Hematopoietic multipotent progenitor cell treated with erythropoietin and hydrocortisone succinate and interleukin-3 and kit ligand, for 8 days (in vitro differentiated cells): Measurements from ENCODE around the gene MAIP1.

Source experiments
- DNase-seq: peaks from one replicate; pipeline ENCODE4 v3.0.0-alpha.2; 2015

Gene MAIP1

DNA sequence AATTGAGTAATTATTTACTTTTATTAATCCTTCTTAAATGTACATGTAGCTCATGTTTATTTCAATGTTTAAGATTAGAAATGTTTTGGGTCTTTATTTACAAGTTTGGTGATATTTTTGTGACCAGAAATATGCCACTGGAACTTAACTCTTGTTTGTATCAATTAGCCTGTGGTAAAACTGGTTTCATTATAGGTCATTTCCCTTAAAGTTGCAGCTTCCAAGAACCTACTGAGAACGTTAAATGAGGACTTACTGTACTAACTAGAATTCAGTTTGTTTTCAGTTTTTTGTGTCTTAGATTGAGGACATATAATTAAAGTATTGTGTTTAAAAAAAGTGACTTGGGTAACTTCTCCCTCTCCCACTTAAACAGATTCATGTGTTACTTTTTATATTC lies 4.4 kb upstream of the MAIP1 start:
- DNase-seq = no peak

DNA sequence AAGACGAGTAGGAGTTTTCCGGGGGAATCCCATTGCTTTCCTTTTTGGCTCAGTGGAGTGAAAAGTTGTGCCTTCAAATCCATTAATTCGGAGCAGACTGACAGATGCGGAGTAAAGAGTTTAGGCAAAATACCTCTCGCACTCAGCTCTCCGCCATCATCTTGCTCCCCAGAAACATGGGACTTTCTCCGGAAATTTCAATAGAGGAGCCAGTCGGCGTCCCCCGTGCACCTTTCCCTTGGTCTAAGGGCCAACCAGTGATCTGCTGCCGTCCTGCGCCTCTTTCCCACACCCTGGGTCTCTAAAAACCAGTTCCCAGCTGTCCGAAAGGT lies 409 bp upstream of the MAIP1 start:
- peak; percentile 68 for DNase-seq

DNA sequence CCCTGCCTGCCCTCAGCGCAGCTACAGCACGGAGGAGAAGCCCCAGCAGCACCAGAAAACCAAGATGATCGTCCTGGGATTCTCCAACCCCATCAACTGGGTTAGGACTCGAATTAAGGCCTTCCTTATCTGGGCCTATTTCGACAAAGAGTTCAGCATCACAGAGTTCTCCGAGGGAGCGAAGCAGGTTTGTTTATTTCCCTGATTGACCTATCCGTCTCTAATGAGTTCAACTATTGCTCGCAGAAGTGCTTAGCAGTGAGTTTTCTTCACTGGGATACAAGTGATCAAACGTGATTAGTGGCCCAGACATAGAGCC lies 639 bp downstream of the MAIP1 start:
- DNase-seq = peak; percentile 47

DNA sequence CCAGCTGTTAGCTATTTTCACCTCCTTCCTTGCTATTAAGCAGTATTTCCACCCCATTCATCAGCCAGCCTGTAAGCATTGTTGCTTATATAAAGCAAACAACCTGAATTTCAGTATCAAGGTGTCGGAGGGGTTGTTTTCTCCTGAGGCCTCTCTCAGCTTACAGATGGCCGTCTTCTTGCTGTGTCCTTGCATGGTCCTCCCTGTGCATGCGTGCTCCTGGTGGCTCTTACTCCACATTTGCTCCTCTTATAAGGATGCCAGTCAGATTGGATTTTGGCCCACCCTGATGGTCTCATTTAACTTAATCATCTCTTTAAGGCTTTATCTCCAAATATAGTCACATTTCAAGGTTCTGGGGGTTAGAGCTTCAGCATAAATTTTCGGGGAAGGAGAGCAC lies 2.6 kb downstream of the MAIP1 start:
- DNase-seq = no peak

DNA sequence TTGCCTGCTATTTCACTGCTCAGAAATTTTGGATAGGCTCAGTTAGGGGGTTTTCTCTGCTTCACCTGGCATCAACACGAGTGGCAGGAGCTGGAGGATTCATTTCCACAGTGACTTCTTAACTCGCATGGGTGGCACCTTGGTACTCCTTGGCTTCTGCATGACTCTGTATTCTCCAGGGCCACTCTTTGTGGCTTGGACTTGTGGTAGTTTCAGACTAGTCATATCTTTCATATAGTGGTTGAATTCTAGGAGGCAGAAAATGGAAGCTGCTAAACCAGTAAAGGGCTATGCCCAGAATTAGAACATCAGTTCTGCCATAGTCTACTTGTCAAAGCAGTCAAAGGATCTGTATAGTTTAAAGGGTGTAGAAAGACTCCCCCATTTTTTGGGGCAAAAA lies 6.8 kb downstream of the MAIP1 start:
- DNase-seq = no peak

DNA sequence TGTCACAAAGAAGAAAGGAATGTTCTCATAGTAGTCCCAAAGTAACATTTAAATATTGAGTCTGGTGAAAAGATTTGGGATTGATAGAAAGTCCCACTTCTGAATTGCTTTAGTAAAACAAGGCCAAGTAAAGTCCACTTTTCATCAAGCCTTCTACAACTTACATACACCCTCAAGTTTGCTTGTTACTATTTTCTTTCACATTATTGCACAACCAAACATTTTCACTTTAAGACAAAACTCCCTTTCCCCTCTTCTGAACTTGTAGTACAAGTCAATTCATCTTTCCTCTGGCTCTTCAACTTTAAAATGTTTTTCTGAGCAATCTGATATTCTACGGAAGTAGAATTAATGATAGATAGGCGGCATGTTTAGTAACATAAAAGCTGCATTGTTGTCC lies 11.0 kb downstream of the MAIP1 start:
- DNase-seq = no peak

DNA sequence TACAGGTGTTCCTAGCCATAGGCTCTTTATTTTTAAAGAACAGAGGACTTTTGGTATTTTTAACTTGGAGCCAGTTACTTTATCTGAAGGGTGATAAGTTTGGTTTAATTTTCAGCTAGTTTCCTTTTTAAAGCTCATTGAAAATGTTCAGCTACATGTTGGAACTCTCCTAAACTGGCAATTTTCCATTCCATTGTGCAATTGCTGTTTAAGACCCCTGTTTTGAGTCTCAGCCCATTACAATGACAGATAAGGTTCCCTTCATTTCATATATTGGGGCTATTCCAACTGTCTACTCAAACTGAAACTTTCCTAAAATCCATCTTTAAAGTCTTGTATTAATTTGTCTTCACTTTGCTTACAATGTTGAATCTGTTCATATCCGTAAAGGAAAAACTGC lies 11.6 kb downstream of the MAIP1 start:
- DNase-seq = no peak

DNA sequence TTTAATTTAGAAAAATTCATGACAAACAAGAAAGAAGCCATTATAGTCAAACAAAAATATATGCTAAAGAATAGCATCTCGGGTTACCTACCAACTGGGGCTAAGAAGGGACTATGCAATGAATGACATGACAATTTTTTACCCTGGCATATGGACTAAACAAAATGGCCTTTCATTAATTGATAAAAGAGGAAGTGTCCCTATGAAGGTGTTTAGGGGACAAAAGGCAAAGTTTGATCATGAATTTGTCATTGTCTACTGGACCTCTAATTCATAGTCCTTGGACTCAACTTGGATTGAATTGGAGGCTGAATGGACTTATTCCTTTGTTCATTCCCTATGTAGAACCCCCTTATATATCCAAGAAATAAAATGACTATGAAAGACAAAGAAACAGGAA lies 12.7 kb downstream of the MAIP1 start:
- no peak for DNase-seq

DNA sequence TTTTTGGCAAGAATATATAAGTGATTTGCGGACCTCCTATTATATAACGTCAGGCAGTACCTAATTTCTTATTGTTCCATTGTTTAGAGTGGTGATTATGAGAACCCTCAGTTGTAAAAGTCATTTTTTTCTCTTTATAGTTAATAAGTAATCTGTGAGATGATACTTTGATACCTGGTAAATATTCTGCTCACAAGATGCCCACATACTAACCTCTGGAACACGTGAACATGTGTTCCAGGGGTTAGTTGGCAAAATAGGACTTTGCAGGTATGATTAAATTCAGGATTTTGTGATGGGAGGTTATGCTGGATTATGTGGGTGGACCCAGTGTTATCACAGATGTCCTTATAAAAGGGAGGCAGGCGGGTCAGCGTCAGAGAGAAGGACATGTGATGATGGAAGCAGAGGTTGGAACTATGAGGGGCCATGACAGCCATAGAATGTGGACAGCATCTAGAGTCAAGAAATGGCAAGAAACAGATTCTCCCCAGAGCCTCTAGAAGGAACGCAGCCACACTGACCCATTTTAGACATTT lies 16.8 kb downstream of the MAIP1 start:
- no peak for DNase-seq

DNA sequence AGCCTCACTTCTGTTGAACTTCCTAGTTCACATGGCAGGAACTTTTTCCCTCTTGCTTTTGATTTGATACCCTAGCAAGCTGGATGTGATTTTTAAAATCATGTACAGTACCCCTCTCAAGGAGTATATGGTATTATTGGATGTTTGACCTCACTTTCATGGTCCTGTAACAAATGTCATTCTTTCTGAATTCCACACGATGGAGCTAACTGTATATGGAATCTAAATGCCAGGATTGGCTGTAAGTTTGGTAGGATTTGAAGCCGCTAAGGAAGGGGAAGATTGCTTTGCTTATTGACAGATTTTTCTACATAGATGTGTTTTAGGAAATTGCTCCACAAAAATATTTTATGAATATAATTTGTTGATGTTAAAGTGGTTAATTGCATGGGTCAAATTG lies 18.3 kb downstream of the MAIP1 start:
- peak; percentile 39 for DNase-seq

DNA sequence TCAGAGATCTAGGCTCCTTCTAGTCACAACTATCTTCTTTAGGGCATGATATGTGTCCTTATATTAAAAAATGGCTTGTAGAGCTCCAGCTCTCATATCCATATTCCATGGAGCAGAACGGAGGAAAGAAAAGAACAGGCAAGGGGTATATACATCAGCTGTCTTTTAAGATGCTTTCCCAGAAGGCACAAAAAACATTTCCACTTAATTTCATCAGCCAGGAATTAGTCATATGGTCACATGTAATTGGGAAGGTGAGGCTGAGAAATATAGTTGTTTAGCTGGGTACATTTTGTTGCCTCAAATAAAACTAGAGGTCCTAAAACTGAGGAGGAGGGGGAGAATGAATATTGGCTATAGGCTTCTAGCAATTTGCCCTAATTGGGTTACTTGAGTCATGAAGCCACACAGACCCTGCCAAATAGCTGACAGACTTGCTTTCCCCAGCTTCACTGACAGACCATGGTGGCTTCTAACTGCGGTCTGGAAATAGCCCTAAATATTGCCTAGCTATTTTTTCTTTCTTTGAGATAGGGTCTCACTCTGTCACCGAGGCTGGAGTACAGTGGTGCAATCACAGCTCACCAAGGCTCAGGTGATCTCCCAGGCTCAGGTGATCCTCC lies 20.0 kb downstream of the MAIP1 start:
- DNase-seq = no peak

DNA sequence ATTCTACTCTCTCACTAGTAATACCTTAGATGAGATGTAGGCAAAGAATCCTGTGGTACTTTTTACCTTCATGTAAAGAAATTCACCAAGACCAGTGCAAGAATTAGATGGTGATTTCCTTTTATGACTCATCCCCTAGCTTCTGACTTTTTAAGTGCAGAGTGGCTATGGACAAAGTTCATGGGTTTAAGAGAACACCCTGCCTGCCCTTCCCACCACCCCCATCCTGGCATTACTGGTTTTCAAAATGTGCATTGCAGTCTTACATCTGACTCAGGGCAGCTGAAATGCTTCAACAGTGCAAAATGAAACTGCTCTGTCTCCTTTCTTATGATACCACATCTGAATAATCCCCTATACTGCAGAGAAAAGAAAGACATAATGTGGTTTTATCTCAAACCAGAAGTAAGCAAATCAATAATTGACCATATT lies 22.6 kb downstream of the MAIP1 start:
- no peak for DNase-seq

DNA sequence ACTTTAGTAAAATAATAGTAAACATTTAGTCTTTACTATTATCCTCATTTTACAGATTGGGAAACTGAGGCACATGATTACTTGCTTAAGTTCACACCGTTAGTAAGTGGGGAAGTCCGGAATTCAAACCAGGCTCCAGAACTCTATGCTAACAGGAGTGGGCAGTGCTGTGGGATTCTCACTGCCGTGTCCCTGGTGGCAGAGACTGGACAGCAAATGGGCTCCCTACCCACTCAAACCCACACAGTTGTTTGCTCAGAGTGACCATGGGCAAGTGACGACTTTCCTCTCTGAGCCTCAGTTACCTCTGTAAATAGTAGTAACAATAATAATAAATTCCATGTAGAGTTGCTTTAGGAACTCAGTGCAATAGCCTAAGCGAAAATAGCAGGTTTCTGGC lies 24.0 kb downstream of the MAIP1 start:
- DNase-seq = no peak

DNA sequence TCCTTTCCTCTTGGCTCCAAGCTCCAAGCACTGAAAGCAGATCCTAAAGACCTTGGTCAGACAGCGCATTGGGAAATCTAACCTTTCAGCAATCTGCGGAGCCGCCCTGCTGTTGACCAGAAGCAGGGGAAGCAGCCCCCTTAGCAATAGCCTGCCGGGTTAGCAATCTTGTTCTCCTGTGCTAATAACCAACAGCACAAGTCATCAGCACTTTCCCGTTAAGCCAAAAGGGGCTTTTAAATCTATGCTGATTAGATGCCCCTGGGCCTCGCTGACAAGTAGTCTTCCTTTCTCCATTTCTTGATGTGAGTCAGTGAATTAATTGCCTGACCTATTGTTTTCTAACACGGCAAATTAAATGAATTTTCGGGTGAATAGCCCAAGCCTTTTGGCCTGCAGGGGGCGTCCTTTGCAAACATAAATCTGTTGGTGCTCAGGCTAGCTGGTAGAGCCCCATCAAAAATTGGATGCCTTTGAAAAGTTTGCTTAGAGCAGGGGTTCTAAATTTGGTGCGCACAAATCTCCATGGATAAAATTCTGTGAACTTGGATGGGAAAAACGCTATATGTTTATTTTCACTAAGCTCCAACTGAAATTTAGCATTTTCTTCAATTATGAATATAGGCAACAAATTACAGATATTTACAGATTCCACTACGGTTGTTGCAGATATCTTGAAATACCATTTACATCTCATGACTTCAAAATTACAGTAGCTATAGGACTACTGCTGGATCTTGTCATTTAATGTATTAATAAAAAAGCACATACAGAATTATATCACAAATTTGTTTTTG lies 24.6 kb downstream of the MAIP1 start:
- peak; percentile 79 for DNase-seq

DNA sequence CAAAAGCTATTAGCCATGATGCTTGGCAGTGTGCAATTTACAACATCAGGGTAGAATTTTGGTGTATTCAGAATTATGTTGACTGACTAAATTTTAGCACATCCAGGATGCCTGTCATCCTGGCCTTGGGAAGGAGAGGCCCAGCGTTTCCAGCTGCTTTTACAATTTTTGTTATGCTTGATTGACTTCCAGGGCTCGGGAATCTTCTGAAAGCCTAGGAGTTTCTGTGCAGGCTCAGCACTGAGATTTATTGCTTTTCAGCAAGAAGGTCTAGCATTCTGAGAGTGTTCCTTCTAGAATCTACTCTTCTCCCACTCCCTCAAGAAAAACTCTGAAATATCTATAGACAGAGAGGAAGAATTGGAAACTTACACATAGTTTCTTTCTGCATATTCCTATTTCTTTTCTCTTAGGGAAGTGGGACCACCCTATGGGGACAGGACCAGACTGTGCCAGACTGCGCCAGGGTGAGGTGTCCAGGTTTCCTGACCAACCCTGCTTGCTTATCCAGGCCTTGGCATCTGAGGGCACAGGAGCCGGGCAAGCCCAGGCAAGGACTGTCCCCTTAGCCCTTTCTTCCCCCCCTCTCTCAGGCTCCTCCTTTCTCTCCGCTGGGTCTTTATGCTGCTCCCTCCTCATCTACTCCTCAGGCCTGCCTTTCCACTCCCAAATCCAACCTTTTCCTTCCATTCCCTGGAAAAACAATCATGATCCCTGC lies 26.9 kb downstream of the MAIP1 start:
- no peak for DNase-seq

DNA sequence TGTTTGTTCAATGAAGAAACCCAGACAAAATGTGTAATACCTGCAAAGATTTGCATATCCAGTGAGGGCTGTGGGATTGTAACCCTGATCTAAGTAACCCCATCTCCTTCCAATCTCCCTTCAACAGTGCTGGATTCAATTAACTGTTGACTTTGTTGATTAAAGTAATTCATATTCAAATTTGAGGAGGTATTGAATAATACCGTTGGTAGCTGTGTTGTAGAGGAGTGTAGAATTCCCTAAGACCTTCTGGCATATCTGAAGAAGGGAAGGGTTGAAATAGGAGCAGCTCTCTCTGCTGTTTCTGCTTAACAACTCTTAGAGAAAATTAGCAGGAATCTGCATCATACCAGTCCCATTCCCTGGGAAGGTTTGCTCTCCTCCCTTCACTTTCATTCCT lies 28.2 kb downstream of the MAIP1 start:
- no peak for DNase-seq

DNA sequence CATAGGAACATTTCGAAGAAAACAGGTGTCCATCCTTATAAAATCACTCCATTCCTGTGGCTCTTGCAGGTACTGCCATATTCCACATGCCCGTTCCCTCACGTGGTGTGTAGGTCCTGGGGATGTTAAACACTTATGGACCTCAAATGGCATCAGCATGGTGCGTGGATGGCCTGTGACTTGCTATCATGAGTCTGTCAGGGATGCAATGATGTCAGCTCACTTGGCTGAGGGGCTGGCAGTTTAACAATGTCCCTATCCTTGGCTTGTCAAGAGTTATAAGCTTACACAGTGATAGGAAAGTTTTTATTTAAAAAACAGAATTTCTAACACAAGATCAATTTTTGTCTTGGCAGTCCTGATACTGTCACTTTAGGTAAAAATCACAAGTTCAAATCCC lies 28.8 kb downstream of the MAIP1 start:
- DNase-seq = no peak

DNA sequence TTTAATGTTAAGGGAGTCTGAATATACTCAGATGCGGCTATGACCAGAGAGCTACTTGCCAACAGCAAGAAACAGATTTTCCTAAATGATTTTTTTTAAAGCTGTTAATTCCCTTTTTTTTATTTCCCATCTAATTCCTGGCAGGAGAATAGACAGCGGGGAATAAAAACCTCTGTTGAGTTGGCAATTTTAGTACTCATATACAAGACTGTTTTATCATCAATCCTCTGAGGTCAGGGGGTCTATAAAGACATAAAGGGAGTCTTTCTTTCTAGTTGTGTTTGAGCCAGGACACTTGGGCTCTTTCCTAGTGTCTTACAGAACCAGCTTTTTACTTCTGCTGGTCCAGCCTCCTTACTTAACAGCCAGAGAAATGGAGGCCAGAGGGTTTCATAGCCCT lies 29.4 kb downstream of the MAIP1 start:
- no peak for DNase-seq

DNA sequence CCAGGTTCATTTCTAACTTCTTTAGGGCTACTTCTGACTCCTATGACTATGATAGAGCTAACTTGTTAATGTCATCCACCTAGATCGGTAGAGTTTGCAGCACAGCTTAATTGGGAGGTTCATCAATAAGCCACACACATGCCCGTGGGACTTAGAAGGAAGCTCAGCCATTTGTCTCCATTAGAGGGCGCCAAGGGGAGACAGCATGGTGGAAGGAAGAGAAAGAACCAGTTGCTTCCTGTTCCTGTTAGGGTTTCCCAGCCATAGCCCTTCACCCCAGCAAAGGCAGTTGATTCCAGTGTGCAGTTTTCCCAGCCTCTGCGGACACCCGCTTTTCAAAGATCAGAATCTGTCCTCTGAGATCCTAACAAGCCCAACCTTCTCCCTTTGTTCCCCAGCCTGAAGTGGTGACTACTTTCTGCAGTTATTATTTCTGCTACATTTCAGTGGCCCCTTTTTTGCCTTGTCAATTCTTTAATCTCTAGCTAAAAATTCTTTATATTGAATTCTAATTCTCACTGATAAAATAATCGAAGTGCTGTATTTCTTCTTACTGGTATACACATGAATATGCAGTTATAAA lies 30.3 kb downstream of the MAIP1 start:
- DNase-seq = peak; percentile 85

DNA sequence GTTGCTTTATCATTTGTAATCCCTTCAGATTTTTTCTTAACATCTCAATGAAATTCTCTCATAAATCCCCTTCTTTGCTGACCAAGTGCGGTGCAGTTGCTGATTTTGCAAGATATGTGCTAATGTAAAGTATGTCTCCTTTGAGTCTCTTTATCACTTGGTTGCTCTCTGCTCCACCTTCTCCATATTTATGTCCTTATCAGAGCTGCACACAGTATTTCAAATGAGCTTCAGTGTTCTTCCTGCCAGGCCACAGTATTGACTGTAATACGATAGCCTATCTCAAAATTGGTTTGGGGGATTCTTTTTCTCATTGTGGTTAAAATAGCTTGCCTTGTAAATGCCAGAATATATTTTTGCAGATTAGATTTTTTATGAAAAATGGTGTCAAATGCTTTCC lies 32.2 kb downstream of the MAIP1 start:
- peak; percentile 83 for DNase-seq

DNA sequence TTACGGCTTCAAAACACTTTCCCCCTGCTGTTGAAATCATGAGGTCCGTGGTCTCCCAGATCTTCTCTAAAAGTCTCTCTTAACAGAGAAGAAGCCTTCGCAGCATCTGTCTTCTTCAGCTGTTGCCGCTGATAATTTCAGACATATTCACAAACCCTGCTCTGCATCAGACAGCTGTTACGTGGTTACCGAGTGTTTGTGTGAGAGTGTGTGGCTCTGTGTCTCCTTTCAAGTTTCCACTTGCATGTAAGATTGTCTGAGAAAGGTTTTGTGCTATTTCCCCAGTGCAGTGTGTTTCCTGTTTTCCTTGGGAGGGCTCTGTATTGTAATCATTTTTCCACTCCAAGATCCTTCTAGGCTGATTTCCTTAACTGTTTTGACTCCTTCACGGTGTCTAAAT lies 32.8 kb downstream of the MAIP1 start:
- DNase-seq = peak; percentile 31

DNA sequence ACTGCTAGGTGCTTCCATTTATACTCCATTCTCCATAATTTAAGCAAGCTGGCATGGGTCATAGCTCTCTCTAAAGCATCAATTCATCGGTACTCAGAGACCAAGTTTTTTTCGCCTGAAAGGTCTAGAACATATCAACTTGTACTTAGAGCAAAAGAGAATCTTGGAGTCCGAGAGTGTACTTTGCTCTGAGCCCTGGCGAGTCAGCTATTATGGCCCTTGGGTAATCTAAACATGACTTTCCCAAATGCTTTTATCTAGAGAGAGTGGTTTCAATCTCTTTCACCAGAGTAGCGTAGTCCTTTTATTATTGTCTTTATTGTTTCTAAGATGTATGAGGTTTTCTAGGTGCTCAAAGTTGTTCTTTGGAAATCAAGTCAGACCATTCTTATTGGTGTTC lies 34.4 kb downstream of the MAIP1 start:
- no peak for DNase-seq

DNA sequence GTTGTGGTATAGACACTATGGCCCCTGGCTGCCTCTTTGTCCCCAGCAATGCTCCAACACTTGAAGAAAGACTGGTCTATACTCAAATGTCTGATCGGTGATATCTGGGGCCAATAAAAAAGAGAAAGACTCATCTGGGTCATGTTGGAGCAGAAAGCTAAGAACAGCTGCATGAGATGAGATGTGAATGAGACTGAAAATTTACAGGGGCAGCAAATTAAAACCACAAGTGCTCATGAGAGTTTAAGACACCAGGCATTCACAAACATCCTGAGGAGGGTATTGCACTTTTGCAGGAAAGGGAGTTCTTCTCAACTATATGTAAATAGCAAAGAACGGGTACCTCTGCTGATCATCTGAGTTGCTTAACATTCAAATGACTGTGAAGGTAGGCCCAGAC lies 36.3 kb downstream of the MAIP1 start:
- DNase-seq = no peak

DNA sequence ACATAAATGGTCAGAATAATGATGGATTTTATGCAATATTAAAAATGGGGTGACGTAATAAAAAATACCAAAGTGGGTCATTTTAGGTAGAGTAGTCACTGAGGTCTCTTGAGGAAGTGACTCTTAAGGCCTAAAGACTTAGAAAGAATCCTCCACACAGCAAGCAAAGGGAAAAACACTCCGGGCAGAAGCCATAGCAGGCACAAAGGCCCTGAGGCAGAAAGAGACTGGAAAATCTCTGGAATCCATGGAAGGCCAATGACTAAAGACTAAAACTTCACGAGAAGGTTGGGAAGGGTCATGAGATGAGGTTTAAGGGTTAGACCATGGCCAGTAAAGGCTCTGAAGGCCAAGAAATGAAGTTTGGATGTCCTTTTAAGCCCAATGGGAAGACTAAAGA lies 36.9 kb downstream of the MAIP1 start:
- DNase-seq = no peak
